ENCODE measurements around the gene PPP4R3C.

- TF ChIP-seq POLR2AphosphoS5 (IDR thresholded peaks at IDR 0.05; ENCODE audit: low read depth, low read length) (no peak), SIN3A (IDR thresholded peaks at IDR 0.05; ENCODE audit: borderline replicate concordance, insufficient read depth, low read length) (no peak), TAF1 (IDR thresholded peaks at IDR 0.05; ENCODE audit: borderline replicate concordance, insufficient read depth, low read length) (no peak)
Observed at GRCh38 chrX:27465036-27465435, 1.9 kb upstream of the PPP4R3C start.
